Activated naive CD8-positive, alpha-beta T cell (primary cell): ENCODE measurements around the gene STAT1.

Experiments
- H3K27ac Mint-ChIP-seq: one replicate; pipeline ENCODE4 v1.8.0; 2021; ENCODE audit warnings: mixed read lengths
- H3K27me3 Mint-ChIP-seq: one replicate; pipeline ENCODE4 v1.8.0; 2021; ENCODE audit warnings: mixed read lengths
- H3K36me3 Mint-ChIP-seq: one replicate; pipeline ENCODE4 v1.8.0; 2021; ENCODE audit warnings: mixed read lengths
- H3K4me1 Mint-ChIP-seq: one replicate; pipeline ENCODE4 v1.8.0; 2021; ENCODE audit warnings: low read depth, mixed read lengths
- H3K4me3 Mint-ChIP-seq: one replicate; pipeline ENCODE4 v1.8.0; 2021; ENCODE audit warnings: mild to moderate bottlenecking, mixed read lengths
- H3K9me3 Mint-ChIP-seq: one replicate; pipeline ENCODE4 v1.8.0; 2021; ENCODE audit warnings: low read depth, mixed read lengths

Gene STAT1

GRCh38 chr2:191039616-191040015 is 25.6 kb upstream of the STAT1 start:
- H3K27ac Mint-ChIP-seq: peak overlapping the region; percentile 64
- peaks cover 19% of the 10 kb centered on the region for H3K36me3 Mint-ChIP-seq

GRCh38 chr2:191038741-191039140 is 24.8 kb upstream of the STAT1 start:
- no peaks in the 10 kb centered on the region for H3K9me3 Mint-ChIP-seq

More at GRCh38 chr2:191039616-191040015, 25.6 kb upstream of the STAT1 start:
- Mint-ChIP-seq H3K4me3 (no peak overlapping the region), H3K9me3 (no peaks in the 10 kb centered on the region), H3K27me3 (no peaks in the 10 kb centered on the region), H3K4me1 (peaks cover 35% of the 10 kb centered on the region)

GRCh38 chr2:191038241-191038725 is 24.3 kb upstream of the STAT1 start:
- Mint-ChIP-seq H3K4me1 (peaks cover 33% of the 10 kb centered on the region), H3K27ac (peak overlapping the region; percentile 81), H3K27me3 (no peaks in the 10 kb centered on the region), H3K9me3 (no peaks in the 10 kb centered on the region), H3K4me3 (peak overlapping the region; percentile 43), H3K36me3 (peaks cover 15% of the 10 kb centered on the region)

More at GRCh38 chr2:191038741-191039140, 24.8 kb upstream of the STAT1 start:
- Mint-ChIP-seq H3K27me3 (no peaks in the 10 kb centered on the region), H3K36me3 (peaks cover 15% of the 10 kb centered on the region), H3K4me1 (peaks cover 35% of the 10 kb centered on the region), H3K4me3 (peak overlapping the region; percentile 43), H3K27ac (peak overlapping the region; percentile 81)

GRCh38 chr2:191037351-191037750 is 23.4 kb upstream of the STAT1 start:
- peaks cover 30% of the 10 kb centered on the region for H3K4me1 Mint-ChIP-seq
- no peak overlapping the region for H3K4me3 Mint-ChIP-seq
- peaks cover 15% of the 10 kb centered on the region for H3K36me3 Mint-ChIP-seq
- H3K9me3 Mint-ChIP-seq: no peaks in the 10 kb centered on the region
- no peaks in the 10 kb centered on the region for H3K27me3 Mint-ChIP-seq
- H3K27ac Mint-ChIP-seq: peak overlapping the region; percentile 81

GRCh38 chr2:191036363-191036762 is 22.4 kb upstream of the STAT1 start:
- H3K27ac Mint-ChIP-seq: peak overlapping the region; percentile 81
- H3K4me1 Mint-ChIP-seq: peaks cover 27% of the 10 kb centered on the region
- H3K36me3 Mint-ChIP-seq: peaks cover 15% of the 10 kb centered on the region
- no peak overlapping the region for H3K4me3 Mint-ChIP-seq
- no peaks in the 10 kb centered on the region for H3K27me3 Mint-ChIP-seq
- no peaks in the 10 kb centered on the region for H3K9me3 Mint-ChIP-seq

- Mint-ChIP-seq H3K27me3 (no peaks in the 10 kb centered on the region), H3K27ac (peak overlapping the region; percentile 47), H3K9me3 (no peaks in the 10 kb centered on the region), H3K4me3 (no peak overlapping the region), H3K36me3 (peaks cover 14% of the 10 kb centered on the region), H3K4me1 (peaks cover 37% of the 10 kb centered on the region)
These were observed 18.8 kb upstream of the STAT1 start for GRCh38 chr2:191032588-191033429.

- Mint-ChIP-seq H3K4me1 (peaks cover 37% of the 10 kb centered on the region), H3K27ac (peak overlapping the region; percentile 81), H3K4me3 (no peak overlapping the region), H3K9me3 (no peaks in the 10 kb centered on the region), H3K27me3 (no peaks in the 10 kb centered on the region), H3K36me3 (peaks cover 11% of the 10 kb centered on the region)
These were observed 17.3 kb upstream of the STAT1 start for GRCh38 chr2:191031256-191031655.

GRCh38 chr2:191030521-191031154 is 16.7 kb upstream of the STAT1 start:
- Mint-ChIP-seq H3K4me1 (peaks cover 43% of the 10 kb centered on the region), H3K9me3 (no peaks in the 10 kb centered on the region), H3K27ac (peak overlapping the region; percentile 81), H3K4me3 (peak overlapping the region; percentile 0), H3K27me3 (no peaks in the 10 kb centered on the region), H3K36me3 (peaks cover 15% of the 10 kb centered on the region)

GRCh38 chr2:191029280-191029950 is 15.4 kb upstream of the STAT1 start:
- H3K27ac Mint-ChIP-seq: peak overlapping the region; percentile 81
- H3K36me3 Mint-ChIP-seq: peaks cover 15% of the 10 kb centered on the region
- peaks cover 53% of the 10 kb centered on the region for H3K4me1 Mint-ChIP-seq

GRCh38 chr2:191026377-191026776 is 12.4 kb upstream of the STAT1 start:
- H3K27ac Mint-ChIP-seq: peak overlapping the region; percentile 52
- no peaks in the 10 kb centered on the region for H3K9me3 Mint-ChIP-seq
- H3K4me1 Mint-ChIP-seq: peaks cover 54% of the 10 kb centered on the region
- H3K36me3 Mint-ChIP-seq: peaks cover 15% of the 10 kb centered on the region
- H3K27me3 Mint-ChIP-seq: no peaks in the 10 kb centered on the region
- no peak overlapping the region for H3K4me3 Mint-ChIP-seq

More at GRCh38 chr2:191029280-191029950, 15.4 kb upstream of the STAT1 start:
- no peaks in the 10 kb centered on the region for H3K27me3 Mint-ChIP-seq
- peak overlapping the region; percentile 63 for H3K4me3 Mint-ChIP-seq
- no peaks in the 10 kb centered on the region for H3K9me3 Mint-ChIP-seq

- H3K36me3 Mint-ChIP-seq: peaks cover 15% of the 10 kb centered on the region
- H3K4me3 Mint-ChIP-seq: no peak overlapping the region
- peak overlapping the region; percentile 77 for H3K27ac Mint-ChIP-seq
- no peaks in the 10 kb centered on the region for H3K27me3 Mint-ChIP-seq
- H3K9me3 Mint-ChIP-seq: no peaks in the 10 kb centered on the region
- peaks cover 43% of the 10 kb centered on the region for H3K4me1 Mint-ChIP-seq
These were observed 11.2 kb upstream of the STAT1 start for GRCh38 chr2:191025135-191025534.

GRCh38 chr2:191023235-191023679 is 9.3 kb upstream of the STAT1 start:
- H3K27ac Mint-ChIP-seq: no peak overlapping the region
- no peaks in the 10 kb centered on the region for H3K27me3 Mint-ChIP-seq
- H3K9me3 Mint-ChIP-seq: no peaks in the 10 kb centered on the region
- peaks cover 44% of the 10 kb centered on the region for H3K4me1 Mint-ChIP-seq
- H3K36me3 Mint-ChIP-seq: peaks cover 8% of the 10 kb centered on the region
- H3K4me3 Mint-ChIP-seq: no peak overlapping the region

- H3K27me3 Mint-ChIP-seq: no peaks in the 10 kb centered on the region
- H3K36me3 Mint-ChIP-seq: peaks cover 4% of the 10 kb centered on the region
- H3K9me3 Mint-ChIP-seq: peaks cover 5% of the 10 kb centered on the region
- peaks cover 47% of the 10 kb centered on the region for H3K4me1 Mint-ChIP-seq
- H3K4me3 Mint-ChIP-seq: no peak overlapping the region
- H3K27ac Mint-ChIP-seq: no peak overlapping the region
These were observed 6.9 kb upstream of the STAT1 start for GRCh38 chr2:191020742-191021381.

- Mint-ChIP-seq H3K9me3 (peaks cover 9% of the 10 kb centered on the region), H3K27ac (no peak overlapping the region)
These were observed 6.3 kb upstream of the STAT1 start for GRCh38 chr2:191020221-191020741.

More at GRCh38 chr2:191020221-191020741, 6.3 kb upstream of the STAT1 start:
- no peak overlapping the region for H3K4me3 Mint-ChIP-seq
- H3K4me1 Mint-ChIP-seq: peaks cover 43% of the 10 kb centered on the region
- no peaks in the 10 kb centered on the region for H3K27me3 Mint-ChIP-seq
- peaks cover 9% of the 10 kb centered on the region for H3K36me3 Mint-ChIP-seq
